ENCODE results near the gene GPR15.
"Not testable (repeated sequence)": the region's sequence is repeated elsewhere in the genome, so short reads cannot be mapped to it uniquely, and the experiment has no call there.

DNA sequence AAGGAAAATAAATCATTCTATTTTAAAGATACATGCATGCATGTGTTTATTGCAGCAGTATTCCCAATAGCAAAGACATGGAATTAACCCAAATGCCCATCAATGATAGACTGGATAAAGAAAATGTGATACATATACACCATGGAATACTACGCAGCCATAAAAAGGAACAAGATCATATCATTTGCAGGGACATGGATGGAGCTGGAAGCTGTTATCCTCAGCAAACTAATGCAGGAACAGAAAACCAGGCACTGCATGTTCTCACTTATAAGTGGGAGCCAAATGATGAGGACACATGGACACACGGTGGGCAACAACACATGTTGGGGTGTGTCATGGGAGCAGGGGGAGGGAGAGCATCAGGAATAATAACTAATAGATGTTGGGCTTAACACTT is 28.0 kb downstream of the GPR15 start:
- not testable (repeated sequence) for TF ChIP-seq POLR2A (IDR thresholded peaks at IDR 0.05)
- TF ChIP-seq, protein P1, sequence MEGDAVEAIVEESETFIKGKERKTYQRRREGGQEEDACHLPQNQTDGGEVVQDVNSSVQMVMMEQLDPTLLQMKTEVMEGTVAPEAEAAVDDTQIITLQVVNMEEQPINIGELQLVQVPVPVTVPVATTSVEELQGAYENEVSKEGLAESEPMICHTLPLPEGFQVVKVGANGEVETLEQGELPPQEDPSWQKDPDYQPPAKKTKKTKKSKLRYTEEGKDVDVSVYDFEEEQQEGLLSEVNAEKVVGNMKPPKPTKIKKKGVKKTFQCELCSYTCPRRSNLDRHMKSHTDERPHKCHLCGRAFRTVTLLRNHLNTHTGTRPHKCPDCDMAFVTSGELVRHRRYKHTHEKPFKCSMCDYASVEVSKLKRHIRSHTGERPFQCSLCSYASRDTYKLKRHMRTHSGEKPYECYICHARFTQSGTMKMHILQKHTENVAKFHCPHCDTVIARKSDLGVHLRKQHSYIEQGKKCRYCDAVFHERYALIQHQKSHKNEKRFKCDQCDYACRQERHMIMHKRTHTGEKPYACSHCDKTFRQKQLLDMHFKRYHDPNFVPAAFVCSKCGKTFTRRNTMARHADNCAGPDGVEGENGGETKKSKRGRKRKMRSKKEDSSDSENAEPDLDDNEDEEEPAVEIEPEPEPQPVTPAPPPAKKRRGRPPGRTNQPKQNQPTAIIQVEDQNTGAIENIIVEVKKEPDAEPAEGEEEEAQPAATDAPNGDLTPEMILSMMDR (IDR thresholded peaks at IDR 0.05): not testable (repeated sequence)

Measured in testis (tissue), 2 donors.